ENCODE measurements around the gene MON2. TPM values are rescaled to one million over a fixed set of nuclear protein-coding genes. Genes with fewer than 3 reads are reported as not detected.

Gene MON2
- total RNA-seq, 2 donors from 2014 or later: 99.4 to 129 TPM

DNA sequence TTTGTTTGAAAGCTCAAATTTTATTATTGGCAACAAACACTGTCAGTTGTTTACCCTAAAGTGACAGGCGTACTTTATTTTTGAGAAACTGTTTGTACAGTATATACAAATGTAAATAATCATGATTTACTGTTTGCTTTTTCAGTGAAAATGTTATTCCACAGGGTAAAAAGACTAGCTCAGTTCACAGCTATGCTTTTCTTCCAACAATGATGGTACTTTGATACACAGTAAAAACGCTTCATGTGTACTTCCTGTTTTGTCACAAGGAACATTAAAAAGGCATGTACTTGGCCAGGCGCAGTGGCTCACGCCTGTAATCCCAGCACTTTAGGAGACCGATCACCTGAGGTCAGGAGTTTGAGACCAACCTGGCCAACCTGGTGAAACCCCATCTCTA is 53.7 kb downstream of the MON2 start:
- no peaks in the 10 kb centered on the region for H3K36me3 ChIP-seq (replicated peaks in 1 of 2; ENCODE audit: insufficient read depth in 1 of 2, low read depth in 2 of 2)
- H3K27ac ChIP-seq: no peak overlapping the region
- ATAC-seq: no peak
- WGBS, 2 donors: 80 to 91% methylated on average over 5 of the region's 5 CpGs
- H3K27me3 ChIP-seq: no peaks in the 10 kb centered on the region
- no peak for TF ChIP-seq POLR2A (IDR thresholded peaks at IDR 0.05)
- TF ChIP-seq, protein P1, sequence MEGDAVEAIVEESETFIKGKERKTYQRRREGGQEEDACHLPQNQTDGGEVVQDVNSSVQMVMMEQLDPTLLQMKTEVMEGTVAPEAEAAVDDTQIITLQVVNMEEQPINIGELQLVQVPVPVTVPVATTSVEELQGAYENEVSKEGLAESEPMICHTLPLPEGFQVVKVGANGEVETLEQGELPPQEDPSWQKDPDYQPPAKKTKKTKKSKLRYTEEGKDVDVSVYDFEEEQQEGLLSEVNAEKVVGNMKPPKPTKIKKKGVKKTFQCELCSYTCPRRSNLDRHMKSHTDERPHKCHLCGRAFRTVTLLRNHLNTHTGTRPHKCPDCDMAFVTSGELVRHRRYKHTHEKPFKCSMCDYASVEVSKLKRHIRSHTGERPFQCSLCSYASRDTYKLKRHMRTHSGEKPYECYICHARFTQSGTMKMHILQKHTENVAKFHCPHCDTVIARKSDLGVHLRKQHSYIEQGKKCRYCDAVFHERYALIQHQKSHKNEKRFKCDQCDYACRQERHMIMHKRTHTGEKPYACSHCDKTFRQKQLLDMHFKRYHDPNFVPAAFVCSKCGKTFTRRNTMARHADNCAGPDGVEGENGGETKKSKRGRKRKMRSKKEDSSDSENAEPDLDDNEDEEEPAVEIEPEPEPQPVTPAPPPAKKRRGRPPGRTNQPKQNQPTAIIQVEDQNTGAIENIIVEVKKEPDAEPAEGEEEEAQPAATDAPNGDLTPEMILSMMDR (IDR thresholded peaks at IDR 0.05): no peak
- intact Hi-C loops (cut with DNase I): no loop called here
- H3K4me1 ChIP-seq: peaks cover 26% of the 10 kb centered on the region
- no peak for DNase-seq
- H3K9me3 ChIP-seq: no peaks in the 10 kb centered on the region
- H3K4me3 ChIP-seq: no peak overlapping the region

DNA sequence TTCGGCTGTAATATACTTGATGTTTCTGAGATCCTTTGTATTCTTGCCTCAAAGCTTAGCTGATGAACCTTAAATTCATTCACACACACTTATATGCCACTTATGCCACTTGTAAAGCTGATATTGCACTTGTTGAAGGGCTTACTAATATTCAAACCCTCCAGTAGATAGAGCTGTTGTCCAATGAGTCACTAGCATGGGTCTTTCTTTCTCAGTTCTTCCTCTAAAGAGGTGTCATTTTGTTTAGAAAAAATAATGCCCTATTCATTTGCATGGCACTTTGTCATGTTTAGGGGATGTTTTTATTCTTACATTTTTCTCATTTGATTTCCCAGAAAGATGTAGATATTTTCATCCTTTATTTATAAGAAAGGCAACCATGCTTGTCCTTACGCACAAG is 56.4 kb downstream of the MON2 start:
- Histone ChIP-seq H3K27ac (no peak overlapping the region), H3K4me1 (peaks cover 26% of the 10 kb centered on the region), H3K9me3 (no peaks in the 10 kb centered on the region), H3K36me3 (replicated peaks in 1 of 2; ENCODE audit: insufficient read depth in 1 of 2, low read depth in 2 of 2) (no peaks in the 10 kb centered on the region), H3K27me3 (no peaks in the 10 kb centered on the region), H3K4me3 (no peak overlapping the region)
- no peak for DNase-seq
- 82 to 87% methylated on average over 2 of the region's 2 CpGs for WGBS, 2 donors
- intact Hi-C loops (cut with DNase I): no loop called here
- no peak for ATAC-seq
- TF ChIP-seq POLR2A (IDR thresholded peaks at IDR 0.05): no peak
- TF ChIP-seq, protein P1 (IDR thresholded peaks at IDR 0.05): peak in 4 of 7 experiments; percentile 20 to 23 (median 20)

DNA sequence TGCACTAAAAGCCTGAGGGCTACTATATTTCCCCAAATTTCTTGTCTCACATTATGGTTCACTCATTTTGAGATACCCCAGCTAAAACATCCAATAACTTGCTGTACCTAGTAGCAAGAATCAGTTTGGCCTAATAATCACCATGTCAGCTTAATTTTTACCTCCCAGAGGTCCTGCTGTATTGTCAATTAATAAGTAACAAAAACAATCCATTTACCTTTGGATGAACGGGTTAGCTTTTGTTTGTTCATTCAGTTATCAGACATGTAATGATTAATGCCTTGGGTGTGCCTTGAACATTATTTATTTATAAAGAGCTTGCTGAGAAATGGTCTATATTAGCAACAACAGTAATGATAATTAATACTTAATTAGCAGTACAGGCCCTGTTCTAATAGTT is 57.0 kb downstream of the MON2 start:
- H3K4me1 ChIP-seq: peaks cover 26% of the 10 kb centered on the region
- no peaks in the 10 kb centered on the region for H3K36me3 ChIP-seq (replicated peaks in 1 of 2; ENCODE audit: insufficient read depth in 1 of 2, low read depth in 2 of 2)
- peak overlapping the region in 1 of 4 donors; percentile 56 for H3K27ac ChIP-seq
- TF ChIP-seq, protein P1 (IDR thresholded peaks at IDR 0.05): no peak
- TF ChIP-seq POLR2A (IDR thresholded peaks at IDR 0.05): no peak
- H3K27me3 ChIP-seq: no peaks in the 10 kb centered on the region
- DNase-seq: no peak
- ATAC-seq: peak; percentile 55
- WGBS, 2 donors: 15 to 19% methylated on average over 1 of the region's 1 CpG
- H3K4me3 ChIP-seq: no peak overlapping the region
- intact Hi-C loops (cut with DNase I): no loop called here
- no peaks in the 10 kb centered on the region for H3K9me3 ChIP-seq

DNA sequence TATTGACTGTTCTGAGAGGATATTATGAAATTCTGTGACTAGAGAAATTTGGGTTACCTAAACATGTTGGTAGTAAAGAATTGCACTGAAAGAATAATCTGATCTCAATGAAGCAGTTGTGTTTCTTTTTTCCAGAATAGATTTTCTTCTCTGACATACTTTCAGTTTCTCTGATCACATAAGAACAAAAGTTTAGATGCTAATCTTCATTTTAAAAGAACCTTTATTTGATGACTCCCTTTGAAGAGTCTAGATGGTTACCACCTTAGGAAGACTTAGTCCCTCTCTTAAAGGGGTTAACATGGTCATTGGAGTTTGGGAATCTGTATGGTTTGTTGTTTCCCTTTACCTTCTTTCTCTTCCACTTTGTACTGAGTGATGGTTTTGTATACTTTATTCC is 58.6 kb downstream of the MON2 start:
- ATAC-seq (no peak), DNase-seq (no peak)
- Histone ChIP-seq H3K4me3 (no peak overlapping the region), H3K27me3 (no peaks in the 10 kb centered on the region), H3K9me3 (no peaks in the 10 kb centered on the region), H3K36me3 (replicated peaks in 1 of 2; ENCODE audit: insufficient read depth in 1 of 2, low read depth in 2 of 2) (no peaks in the 10 kb centered on the region), H3K4me1 (peaks cover 26% of the 10 kb centered on the region), H3K27ac (no peak overlapping the region)
- TF ChIP-seq, protein P1 (IDR thresholded peaks at IDR 0.05): no peak
- no peak for TF ChIP-seq POLR2A (IDR thresholded peaks at IDR 0.05)
- intact Hi-C loops (cut with DNase I): no loop called here

DNA sequence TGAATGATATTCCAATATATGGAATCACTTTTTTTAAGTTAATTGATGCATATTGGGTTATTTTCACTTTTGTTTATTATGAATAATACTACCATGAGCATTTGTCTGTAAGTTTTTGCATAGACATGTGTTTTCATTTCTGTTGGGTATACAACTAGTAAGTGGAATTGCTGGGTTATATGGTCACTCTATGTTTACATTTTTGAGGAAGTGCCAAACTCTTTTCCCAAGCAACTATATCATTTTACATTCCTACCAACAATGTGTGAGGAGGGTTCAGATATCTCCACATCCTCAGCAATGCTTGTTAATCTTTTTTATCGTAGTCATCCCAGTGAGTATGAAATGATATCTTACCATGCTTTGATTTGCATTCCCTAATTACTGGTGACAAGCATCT is 64.0 kb downstream of the MON2 start:
- WGBS, 2 donors: 79 to 96% methylated on average over 1 of the region's 1 CpG
- ATAC-seq (no peak), DNase-seq (no peak)
- no peak overlapping the region for H3K4me3 ChIP-seq
- intact Hi-C loops (cut with DNase I): no loop called here
- H3K36me3 ChIP-seq (replicated peaks in 1 of 2; ENCODE audit: insufficient read depth in 1 of 2, low read depth in 2 of 2): no peaks in the 10 kb centered on the region
- no peak for TF ChIP-seq POLR2A (IDR thresholded peaks at IDR 0.05)
- TF ChIP-seq, protein P1 (IDR thresholded peaks at IDR 0.05): no peak
- H3K27ac ChIP-seq: no peak overlapping the region
- no peaks in the 10 kb centered on the region for H3K9me3 ChIP-seq
- H3K27me3 ChIP-seq: no peaks in the 10 kb centered on the region
- H3K4me1 ChIP-seq: peaks cover 16% of the 10 kb centered on the region

All from body of pancreas (tissue), 4 donors.